LNCaP clone FGC (cell line): ENCODE measurements around the gene CHIC2.

Experiments used
- DNase-seq: peaks from one replicate; pipeline ENCODE4 v3.0.0-alpha.2; 2011; ENCODE audit warnings: low read depth
- H3K4me3 ChIP-seq: 2 replicates; pipeline ENCODE4 v1.5.1; 2011; ENCODE audit warnings: mild to moderate bottlenecking, low read depth, low read length, control low read depth
- TF ChIP-seq, protein P1 (sequence below): IDR thresholded peaks from 2 replicates; pipeline ENCODE4 v1.5.1; 2012; ENCODE audit warnings: mild to moderate bottlenecking; ENCODE audit not compliant: control insufficient read depth, insufficient read depth; ENCODE audit errors: extremely low read depth

Gene CHIC2

DNA sequence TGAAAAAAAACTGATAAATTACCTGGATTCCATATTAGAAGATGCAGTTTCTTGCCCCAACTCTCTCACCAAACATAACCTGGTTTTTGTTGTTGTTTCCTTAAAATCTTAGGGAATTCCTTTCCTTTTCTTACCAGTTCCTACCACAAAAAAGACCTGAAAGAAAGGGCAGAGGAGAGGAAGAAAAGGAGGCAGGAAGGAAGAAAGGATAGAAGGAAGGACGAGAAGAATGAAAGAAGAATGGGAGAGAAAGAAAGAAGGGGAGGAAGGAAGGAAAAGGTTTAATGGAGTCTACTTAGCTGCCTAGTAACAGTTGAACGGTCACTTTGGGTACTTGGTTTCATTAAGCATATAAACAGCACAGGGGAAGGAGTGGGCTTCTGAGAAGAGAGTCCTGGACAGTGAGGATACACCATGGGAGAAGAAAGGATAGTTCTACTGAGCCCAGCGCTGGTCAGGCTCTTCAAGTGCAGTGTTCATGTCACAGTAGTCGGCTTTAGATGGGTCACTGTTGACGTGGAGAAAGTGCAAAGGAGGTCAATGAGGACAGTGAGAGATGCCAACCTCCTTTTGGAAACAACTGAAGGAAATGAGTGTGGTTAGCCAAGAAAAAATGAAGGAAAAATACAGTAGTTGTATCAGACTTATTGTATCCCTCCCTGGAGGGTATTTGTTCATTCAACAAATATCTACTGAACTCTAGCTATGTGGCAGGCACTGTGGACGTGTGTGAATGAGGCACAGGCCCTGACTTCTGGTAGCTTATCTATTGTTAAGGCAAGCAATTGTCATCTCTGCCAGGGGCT lies 1.1 kb upstream of the CHIC2 start:
- TF ChIP-seq, protein P1, sequence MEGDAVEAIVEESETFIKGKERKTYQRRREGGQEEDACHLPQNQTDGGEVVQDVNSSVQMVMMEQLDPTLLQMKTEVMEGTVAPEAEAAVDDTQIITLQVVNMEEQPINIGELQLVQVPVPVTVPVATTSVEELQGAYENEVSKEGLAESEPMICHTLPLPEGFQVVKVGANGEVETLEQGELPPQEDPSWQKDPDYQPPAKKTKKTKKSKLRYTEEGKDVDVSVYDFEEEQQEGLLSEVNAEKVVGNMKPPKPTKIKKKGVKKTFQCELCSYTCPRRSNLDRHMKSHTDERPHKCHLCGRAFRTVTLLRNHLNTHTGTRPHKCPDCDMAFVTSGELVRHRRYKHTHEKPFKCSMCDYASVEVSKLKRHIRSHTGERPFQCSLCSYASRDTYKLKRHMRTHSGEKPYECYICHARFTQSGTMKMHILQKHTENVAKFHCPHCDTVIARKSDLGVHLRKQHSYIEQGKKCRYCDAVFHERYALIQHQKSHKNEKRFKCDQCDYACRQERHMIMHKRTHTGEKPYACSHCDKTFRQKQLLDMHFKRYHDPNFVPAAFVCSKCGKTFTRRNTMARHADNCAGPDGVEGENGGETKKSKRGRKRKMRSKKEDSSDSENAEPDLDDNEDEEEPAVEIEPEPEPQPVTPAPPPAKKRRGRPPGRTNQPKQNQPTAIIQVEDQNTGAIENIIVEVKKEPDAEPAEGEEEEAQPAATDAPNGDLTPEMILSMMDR: no peak
- peak overlapping the region; percentile 64; the same call in 1 of the 2 replicates for H3K4me3 ChIP-seq
- DNase-seq: no peak

DNA sequence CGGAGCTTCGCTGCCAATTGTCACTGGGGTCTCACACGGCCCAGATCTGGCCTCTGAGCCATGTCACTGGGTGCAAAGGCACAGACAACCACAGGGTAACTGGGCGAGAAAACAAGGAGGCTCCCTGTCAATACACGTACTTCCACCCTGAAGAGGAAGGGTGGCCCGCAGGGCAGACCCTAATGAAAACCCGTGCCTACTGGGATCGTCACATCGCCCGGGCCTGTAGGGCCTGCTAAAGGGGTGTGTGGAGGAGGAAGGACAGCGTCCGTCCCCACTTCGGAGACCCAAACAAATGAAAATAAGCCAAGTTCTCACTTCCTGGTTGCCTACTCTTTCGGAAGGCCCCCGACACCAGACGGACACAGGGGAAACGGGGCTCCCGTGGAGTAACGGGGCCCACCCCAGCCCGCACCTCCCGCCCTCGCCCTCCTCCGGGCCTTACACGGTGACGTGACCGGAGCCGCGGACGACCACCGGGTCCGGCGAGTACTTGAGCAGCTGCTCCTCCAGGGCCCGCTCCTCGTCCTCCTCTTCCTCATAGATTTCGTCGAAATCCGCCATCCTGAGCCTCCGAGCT lies 578 bp downstream of the CHIC2 start:
- DNase-seq: no peak
- peak overlapping the region; percentile 64 for H3K4me3 ChIP-seq
- TF ChIP-seq, protein P1: no peak

DNA sequence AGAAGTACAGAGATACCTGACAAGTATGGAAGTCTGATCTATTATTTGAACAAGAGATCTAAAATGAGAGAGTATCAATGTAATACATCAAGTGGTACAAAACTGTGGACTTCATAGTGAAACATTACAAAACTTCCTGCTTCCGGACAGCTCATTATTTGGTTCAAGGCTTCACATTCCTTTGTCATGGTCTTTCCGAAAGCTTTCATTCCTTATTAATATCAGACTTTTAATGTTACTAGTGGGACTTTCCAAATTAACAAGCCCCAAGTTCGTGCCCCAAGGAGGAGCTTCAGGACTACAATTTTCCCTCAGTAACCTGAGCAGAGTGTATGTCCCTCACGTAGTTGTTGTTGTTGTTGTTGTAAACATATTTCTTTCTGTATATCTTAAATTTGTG lies 1.2 kb downstream of the CHIC2 start:
- TF ChIP-seq, protein P1: no peak
- DNase-seq: no peak
- H3K4me3 ChIP-seq: peak overlapping the region; percentile 64

DNA sequence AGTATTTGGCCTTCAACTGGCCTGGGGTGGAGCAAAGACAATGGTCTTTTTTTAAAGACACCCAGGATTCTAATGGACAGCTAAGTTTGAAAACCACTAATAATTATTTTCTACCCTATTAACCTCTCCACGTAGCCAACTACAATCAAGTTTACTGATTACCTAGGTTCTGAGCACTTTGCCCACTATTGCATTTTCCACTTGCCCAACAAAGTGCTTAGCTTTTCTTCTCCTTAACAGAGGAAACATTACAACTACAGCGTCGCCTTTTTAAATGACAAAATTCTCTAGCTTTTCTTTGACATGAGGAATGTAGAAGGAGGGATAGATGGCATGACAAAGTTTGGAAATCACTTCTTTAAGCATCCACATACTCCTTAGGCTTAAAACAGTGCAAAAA lies 2.0 kb downstream of the CHIC2 start:
- no peak overlapping the region; the same call in 1 of the 2 replicates for H3K4me3 ChIP-seq
- DNase-seq: no peak
- TF ChIP-seq, protein P1: no peak

DNA sequence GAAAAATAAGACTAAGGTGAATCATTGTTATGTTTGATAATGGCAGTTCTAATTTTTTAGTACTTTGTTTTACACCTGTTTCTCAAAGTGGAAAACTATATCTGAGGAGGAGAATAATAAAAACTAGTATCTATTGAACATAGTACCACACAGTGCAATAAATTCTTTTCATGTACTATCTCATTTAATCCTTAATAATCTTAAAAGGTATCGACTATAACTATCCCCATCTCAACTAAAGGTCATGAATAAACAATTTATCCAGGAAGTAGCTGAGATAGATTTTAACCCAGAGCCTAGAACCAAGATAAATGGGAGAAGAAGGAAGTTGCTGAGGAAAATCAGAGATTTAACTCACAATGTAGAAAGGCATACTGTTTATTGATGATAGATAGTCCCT lies 2.5 kb downstream of the CHIC2 start:
- no peak overlapping the region for H3K4me3 ChIP-seq
- TF ChIP-seq, protein P1: no peak
- no peak for DNase-seq

DNA sequence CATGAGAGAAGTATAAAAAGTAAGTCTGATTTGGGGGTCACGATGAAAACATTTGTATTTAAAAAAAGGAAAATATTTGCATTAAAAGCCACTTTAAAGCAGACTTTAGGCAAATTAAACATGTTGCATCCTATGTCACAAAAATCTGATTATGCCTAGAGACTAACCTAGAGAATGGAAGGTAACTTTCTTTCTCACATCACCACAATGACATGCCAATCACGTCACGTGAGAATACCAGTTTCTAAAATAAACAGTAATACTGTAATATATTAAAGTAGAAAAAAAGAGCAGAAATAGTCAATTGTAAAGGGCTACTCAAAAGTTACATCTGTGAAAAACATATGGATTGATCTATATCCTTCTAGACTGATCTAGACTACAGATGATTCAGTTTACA lies 3.3 kb downstream of the CHIC2 start:
- TF ChIP-seq, protein P1: no peak
- no peak for DNase-seq
- no peak overlapping the region for H3K4me3 ChIP-seq

DNA sequence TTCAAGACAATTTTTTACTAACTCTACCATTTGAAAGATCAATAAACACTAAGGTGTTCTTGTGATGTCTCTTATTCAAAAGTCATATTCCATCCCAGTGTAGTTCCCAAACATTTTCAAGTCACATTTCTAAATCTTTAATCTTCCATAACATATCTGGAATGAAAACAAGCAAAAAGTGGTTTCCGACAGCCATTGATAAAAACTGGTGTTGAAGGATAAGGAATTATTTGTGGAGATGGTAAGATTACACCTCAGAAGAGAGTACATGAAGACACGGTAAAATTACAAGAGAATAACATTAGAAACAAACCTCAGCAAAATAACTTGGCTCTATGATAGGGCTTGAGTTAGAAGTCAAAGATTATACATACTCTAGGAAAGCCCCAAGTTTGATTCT lies 4.3 kb downstream of the CHIC2 start:
- no peak overlapping the region for H3K4me3 ChIP-seq
- DNase-seq: no peak
- TF ChIP-seq, protein P1: no peak
